CD8-positive, alpha-beta memory T cell (primary cell): Measurements from ENCODE around the gene RIPK3. TPM values are rescaled to one million over a fixed set of nuclear protein-coding genes. Genes with fewer than 3 reads are reported as not detected.

Source experiments
- CTCF ChIA-PET: fragments of 350-600 bp; sonication (Branson Sonifier 250); formaldehyde crosslinking; loops from one replicate; lab custom pipeline; 2021; ENCODE audit warnings: antibody characterized with exemption; lab: Charles Lee
- POLR2A ChIA-PET: fragments of 350-600 bp; sonication (Branson Sonifier 250); formaldehyde crosslinking; loops from one replicate; lab custom pipeline; 2021; ENCODE audit warnings: antibody characterized with exemption; lab: Charles Lee
- DNase-seq, 5 donors: peaks; one replicate each; pipeline versions ENCODE4 v3.0.0 to v3.0.0-alpha.2; 2020 to 2022; ENCODE audit warnings: mixed read lengths in 1 of 5
- H3K27ac ChIP-seq: one replicate; pipeline ENCODE4 v1.7.0; 2013; ENCODE audit warnings: low read depth, mild to moderate bottlenecking, low read length, moderate library complexity
- H3K27me3 ChIP-seq: 2 replicates; pipeline ENCODE4 v1.7.0; 2013; ENCODE audit warnings: low read length, mild to moderate bottlenecking; ENCODE audit not compliant: insufficient read depth, poor library complexity, severe bottlenecking
- H3K36me3 ChIP-seq: 2 replicates; pipeline ENCODE4 v1.7.0; 2013; ENCODE audit warnings: mild to moderate bottlenecking, low read length, moderate library complexity; ENCODE audit not compliant: insufficient read depth
- H3K4me1 ChIP-seq: 2 replicates; pipeline ENCODE4 v1.7.0; 2013; ENCODE audit warnings: mild to moderate bottlenecking, low read length, moderate library complexity; ENCODE audit not compliant: insufficient read depth
- H3K4me3 ChIP-seq: 2 replicates; pipeline ENCODE4 v1.7.0; 2013; ENCODE audit warnings: mild to moderate bottlenecking, low read length
- H3K9me3 ChIP-seq: 2 replicates; pipeline ENCODE4 v1.7.0; 2013; ENCODE audit warnings: mild to moderate bottlenecking, low read length
- H3K27ac Mint-ChIP-seq, 8 donors: one replicate each; pipeline ENCODE4 v1.8.0; 2020 to 2021; ENCODE audit warnings: mixed read lengths in 8 of 8, mild to moderate bottlenecking in 6 of 8, inconsistent platforms in 3 of 8, moderate library complexity in 3 of 8
- H3K27me3 Mint-ChIP-seq, 2 donors: one replicate each; pipeline ENCODE4 v1.8.0; 2020 to 2021; ENCODE audit warnings: mixed read lengths in 2 of 2, mild to moderate bottlenecking in 1 of 2, moderate library complexity in 1 of 2
- H3K36me3 Mint-ChIP-seq, 3 donors: one replicate each; pipeline ENCODE4 v1.8.0; 2020 to 2021; ENCODE audit warnings: mixed read lengths in 3 of 3, inconsistent platforms in 1 of 3, mild to moderate bottlenecking in 1 of 3
- H3K4me1 Mint-ChIP-seq, 3 donors: one replicate each; pipeline ENCODE4 v1.8.0; 2020 to 2021; ENCODE audit warnings: mixed read lengths in 3 of 3, inconsistent platforms in 1 of 3, mild to moderate bottlenecking in 1 of 3
- H3K4me3 Mint-ChIP-seq, 7 donors: one replicate each; pipeline ENCODE4 v1.8.0; 2020 to 2021; ENCODE audit warnings: mixed read lengths in 7 of 7, mild to moderate bottlenecking in 6 of 7, moderate library complexity in 4 of 7, inconsistent platforms in 2 of 7
- H3K9me3 Mint-ChIP-seq, 5 donors: one replicate each; pipeline ENCODE4 v1.8.0; 2020 to 2022; ENCODE audit warnings: mixed read lengths in 5 of 5, mild to moderate bottlenecking in 3 of 5, moderate library complexity in 2 of 5, inconsistent platforms in 1 of 5
- polyA plus RNA-seq: library from polyadenylated mRNA; unstranded; fragments of 300-500 nt; fragmentation: Illumina TruSeq; gene quantifications from one replicate; pipeline ENCODE4 v1.2.3, GENCODE V29; 2021
- total RNA-seq, 2 experiments: library from RNA; stranded (reverse); gene quantifications; one replicate each; pipeline ENCODE4 v1.2.3, GENCODE V29; 2021

Gene RIPK3
- total and polyA plus RNA-seq, 3 experiments from 2014 or later, result 11.6 to 15.4 (median 12.5) TPM

- H3K27ac Mint-ChIP-seq, result no peak overlapping the region
- ChIA-PET CTCF (no interaction called here), POLR2A (no interaction called here)
- Histone ChIP-seq H3K4me1 (no peaks in the 10 kb centered on the region), H3K4me3 (no peak overlapping the region), H3K9me3 (no peaks in the 10 kb centered on the region), H3K27me3 (peaks cover 3% of the 10 kb centered on the region), H3K36me3 (no peaks in the 10 kb centered on the region), H3K27ac (no peak overlapping the region)
- H3K4me1 Mint-ChIP-seq, result no peaks in the 10 kb centered on the region
- H3K36me3 Mint-ChIP-seq, result no peaks in the 10 kb centered on the region
- H3K4me3 Mint-ChIP-seq, result no peak overlapping the region
- DNase-seq, result no peak
- no peaks in the 10 kb centered on the region for H3K9me3 Mint-ChIP-seq
- H3K27me3 Mint-ChIP-seq, result peaks cover 31 to 61% of the 10 kb centered on the region in 2 donors
These were observed 14.0 kb upstream of the RIPK3 start for GRCh38 chr14:24353559-24354481.

- peaks cover 29 to 58% of the 10 kb centered on the region in 2 donors for H3K27me3 Mint-ChIP-seq
- POLR2A ChIA-PET, result interaction anchor here (0.6 kb wide), 1 partner anchor 12 kb away, joined by 5 read pairs; no protein-coding TSS in a partner anchor
These were observed 11.7 kb upstream of the RIPK3 start for GRCh38 chr14:24351517-24351916.

GRCh38 chr14:24349742-24350141 is 10.0 kb upstream of the RIPK3 start:
- Mint-ChIP-seq H3K27ac (peak overlapping the region in 1 of 8 donors; percentile 19), H3K4me1 (no peaks in the 10 kb centered on the region), H3K36me3 (no peaks in the 10 kb centered on the region), H3K9me3 (no peaks in the 10 kb centered on the region), H3K27me3 (peaks cover 36 to 67% of the 10 kb centered on the region in 2 donors), H3K4me3 (no peak overlapping the region)
- ChIA-PET CTCF (no interaction called here), POLR2A (no interaction called here)
- DNase-seq, result no peak
- H3K27ac ChIP-seq, result no peak overlapping the region
- peaks cover 3% of the 10 kb centered on the region for H3K27me3 ChIP-seq
- H3K36me3 ChIP-seq, result no peaks in the 10 kb centered on the region
- no peaks in the 10 kb centered on the region for H3K9me3 ChIP-seq
- no peaks in the 10 kb centered on the region for H3K4me1 ChIP-seq
- no peak overlapping the region for H3K4me3 ChIP-seq

More at GRCh38 chr14:24351517-24351916, 11.7 kb upstream of the RIPK3 start:
- Histone ChIP-seq H3K9me3 (no peaks in the 10 kb centered on the region), H3K4me1 (no peaks in the 10 kb centered on the region), H3K27ac (no peak overlapping the region), H3K36me3 (no peaks in the 10 kb centered on the region), H3K4me3 (no peak overlapping the region), H3K27me3 (peaks cover 3% of the 10 kb centered on the region)
- Mint-ChIP-seq H3K27ac (no peak overlapping the region), H3K4me1 (no peaks in the 10 kb centered on the region), H3K9me3 (no peaks in the 10 kb centered on the region), H3K36me3 (no peaks in the 10 kb centered on the region), H3K4me3 (no peak overlapping the region)
- DNase-seq, result no peak
- CTCF ChIA-PET, result interaction anchor here (0.8 to 1.9 kb wide), 3 partner anchors 13 to 80 kb away, joined by 3 to 6 read pairs (median 5); no protein-coding TSS in a partner anchor

- Mint-ChIP-seq H3K9me3 (no peaks in the 10 kb centered on the region), H3K4me3 (no peak overlapping the region), H3K4me1 (no peaks in the 10 kb centered on the region), H3K36me3 (no peaks in the 10 kb centered on the region), H3K27me3 (peaks cover 36 to 60% of the 10 kb centered on the region in 2 donors), H3K27ac (no peak overlapping the region)
- ChIA-PET POLR2A (no interaction called here), CTCF (interaction anchor here (0.8 to 4.4 kb wide), 2 partner anchors 15 to 19 kb away, joined by 3 to 37 read pairs; partner anchors contain the start of gene ADCY4)
- Histone ChIP-seq H3K27ac (no peak overlapping the region), H3K27me3 (peaks cover 3% of the 10 kb centered on the region), H3K36me3 (no peaks in the 10 kb centered on the region), H3K4me3 (no peak overlapping the region), H3K4me1 (no peaks in the 10 kb centered on the region), H3K9me3 (no peaks in the 10 kb centered on the region)
- DNase-seq, result no peak
These were observed 8.4 kb upstream of the RIPK3 start for GRCh38 chr14:24348186-24348585.

GRCh38 chr14:24347134-24347533 is 7.3 kb upstream of the RIPK3 start:
- no peaks in the 10 kb centered on the region for H3K4me1 Mint-ChIP-seq
- no peaks in the 10 kb centered on the region for H3K9me3 Mint-ChIP-seq
- H3K36me3 ChIP-seq, result no peaks in the 10 kb centered on the region
- no peaks in the 10 kb centered on the region for H3K27me3 ChIP-seq
- H3K27ac ChIP-seq, result no peak overlapping the region
- H3K36me3 Mint-ChIP-seq, result no peaks in the 10 kb centered on the region
- H3K4me3 Mint-ChIP-seq, result no peak overlapping the region
- H3K4me3 ChIP-seq, result no peak overlapping the region
- no peaks in the 10 kb centered on the region for H3K4me1 ChIP-seq
- H3K27me3 Mint-ChIP-seq, result peaks cover 33 to 56% of the 10 kb centered on the region in 2 donors
- no peak for DNase-seq
- POLR2A ChIA-PET, result no interaction called here
- CTCF ChIA-PET, result interaction anchor here (4.4 kb wide), 1 partner anchor 14 kb away, joined by 37 read pairs; the partner anchor contains the start of gene ADCY4
- H3K9me3 ChIP-seq, result no peaks in the 10 kb centered on the region
- peak overlapping the region in 1 of 8 donors; percentile 16 for H3K27ac Mint-ChIP-seq

GRCh38 chr14:24343795-24344660 is 4.2 kb upstream of the RIPK3 start:
- H3K36me3 ChIP-seq, result no peaks in the 10 kb centered on the region
- Mint-ChIP-seq H3K36me3 (peaks cover 0 to 4% (median 0%) of the 10 kb centered on the region in 3 donors), H3K4me1 (peaks cover 8 to 14% (median 11%) of the 10 kb centered on the region in 3 donors), H3K9me3 (no peaks in the 10 kb centered on the region), H3K27me3 (peaks cover 12 to 32% of the 10 kb centered on the region in 2 donors), H3K27ac (no peak overlapping the region), H3K4me3 (no peak overlapping the region)
- H3K4me1 ChIP-seq, result peaks cover 12% of the 10 kb centered on the region
- H3K27me3 ChIP-seq, result no peaks in the 10 kb centered on the region
- no peak overlapping the region for H3K4me3 ChIP-seq
- no peak for DNase-seq
- ChIA-PET CTCF (interaction anchor here (1.1 to 4.4 kb wide), 3 partner anchors 10 to 93 kb away, joined by 3 to 37 read pairs (median 3); partner anchors contain the start of gene ADCY4), POLR2A (interaction anchor here (0.6 kb wide), 1 partner anchor 24 kb away, joined by 7 read pairs; the partner anchor contains the start of gene NFATC4)
- H3K9me3 ChIP-seq, result no peaks in the 10 kb centered on the region
- no peak overlapping the region for H3K27ac ChIP-seq

GRCh38 chr14:24342889-24343288 is 3.1 kb upstream of the RIPK3 start:
- Mint-ChIP-seq H3K9me3 (no peaks in the 10 kb centered on the region), H3K36me3 (peaks cover 0 to 12% (median 0%) of the 10 kb centered on the region in 3 donors), H3K4me3 (no peak overlapping the region), H3K27ac (no peak overlapping the region), H3K4me1 (peaks cover 17 to 25% (median 20%) of the 10 kb centered on the region in 3 donors), H3K27me3 (peaks cover 12 to 32% of the 10 kb centered on the region in 2 donors)
- H3K4me1 ChIP-seq, result peaks cover 23% of the 10 kb centered on the region
- H3K27ac ChIP-seq, result no peak overlapping the region
- H3K4me3 ChIP-seq, result no peak overlapping the region
- H3K27me3 ChIP-seq, result no peaks in the 10 kb centered on the region
- CTCF ChIA-PET, result interaction anchor here (1.2 kb wide), 2 partner anchors 9 kb away, joined by 3 to 8 read pairs; no protein-coding TSS in a partner anchor
- DNase-seq, result no peak
- no peaks in the 10 kb centered on the region for H3K36me3 ChIP-seq
- no peaks in the 10 kb centered on the region for H3K9me3 ChIP-seq
- POLR2A ChIA-PET, result no interaction called here
